ENCODE results near the gene EFNA2. TPM values are rescaled to one million over a fixed set of nuclear protein-coding genes. Genes with fewer than 3 reads are reported as not detected.
A peak's percentile ranks its signal among the peaks of the same experiment; 100 is the strongest.

EFNA2 gene
- polyA plus RNA-seq, 2 of the 4 experiments (the other 2 are of a cell fraction) = 0.16 to 1.3 TPM

DNA sequence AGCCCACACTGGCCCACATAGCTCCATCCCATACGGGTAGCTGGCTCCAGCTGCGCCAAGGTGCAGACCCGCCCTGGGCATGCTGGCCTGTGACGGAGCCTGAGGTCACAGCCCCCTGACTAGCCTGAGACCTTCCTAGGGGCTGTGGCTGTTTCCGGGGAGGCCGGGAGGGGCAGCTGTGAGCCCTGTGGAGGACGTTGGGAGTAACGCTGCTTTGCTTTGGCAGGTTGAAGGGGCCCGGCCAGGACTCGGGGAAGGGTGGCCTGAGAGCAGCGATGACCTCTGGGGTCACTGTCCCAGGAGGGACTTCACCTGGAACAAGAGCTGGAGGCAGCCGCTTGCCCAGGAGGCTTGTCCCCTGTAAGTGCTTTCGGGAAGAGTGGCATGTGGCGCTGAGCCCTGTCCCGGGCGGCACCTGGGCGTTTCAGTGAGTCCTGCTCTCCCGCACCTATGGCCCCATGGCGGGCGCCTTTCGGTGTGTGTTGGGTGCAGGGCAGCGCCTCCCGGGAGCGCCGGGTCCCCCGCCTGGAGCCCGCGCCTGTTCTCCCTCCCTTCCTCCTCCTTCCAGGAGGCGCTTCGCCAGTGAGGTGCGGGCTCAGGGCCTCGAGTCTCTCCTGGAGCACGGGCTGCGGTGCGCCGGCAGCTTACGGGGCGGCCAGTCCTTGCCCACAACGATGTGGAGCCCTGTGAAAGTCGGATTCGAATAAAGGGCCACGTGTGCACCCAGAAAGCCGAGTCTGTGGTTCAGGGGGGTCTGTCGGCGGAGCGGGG is 11.4 kb upstream of the EFNA2 start:
- peaks cover 43% of the 10 kb centered on the region for H3K4me1 ChIP-seq
- no peak for DNase-seq (ENCODE audit: low read depth in 1 of 2, low spot score in 1 of 2)
- TF ChIP-seq EP300 (IDR thresholded peaks at IDR 0.05) (no peak), HDAC2 (IDR thresholded peaks at IDR 0.05) (no peak), CHD4 (IDR thresholded peaks at IDR 0.05; ENCODE audit: borderline replicate concordance) (no peak), ESRRA (IDR thresholded peaks at IDR 0.05; ENCODE audit: borderline replicate concordance, low read length) (no peak), HOXB5 (CRISPR knock-in tag; IDR thresholded peaks at IDR 0.05) (no peak), JUN (IDR thresholded peaks at IDR 0.05) (no peak)
- TF ChIP-seq, protein P1, sequence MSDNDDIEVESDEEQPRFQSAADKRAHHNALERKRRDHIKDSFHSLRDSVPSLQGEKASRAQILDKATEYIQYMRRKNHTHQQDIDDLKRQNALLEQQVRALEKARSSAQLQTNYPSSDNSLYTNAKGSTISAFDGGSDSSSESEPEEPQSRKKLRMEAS (IDR thresholded peaks at IDR 0.05) = no peak
- peak overlapping the region; percentile 80 for H3K4me3 ChIP-seq
- no peak for ATAC-seq
- ChIA-PET CTCF (interaction anchor here (1.6 to 5.3 kb wide), 2 partner anchors 30 to 171 kb away, joined by 3 to 39 read pairs; no protein-coding TSS in a partner anchor), POLR2A (no interaction called here)
- no peak for FAIRE-seq
- peak overlapping the region; percentile 99 for H3K4me2 ChIP-seq
- no peaks in the 10 kb centered on the region for H3K9me3 ChIP-seq
- 85% methylated on average over 20 of the region's 46 CpGs for WGBS (ENCODE audit: missing lambda C conversion rate)
- peak overlapping the region; percentile 96 to 100; a peak in 5 of 6 replicates for H3K27ac ChIP-seq

DNA sequence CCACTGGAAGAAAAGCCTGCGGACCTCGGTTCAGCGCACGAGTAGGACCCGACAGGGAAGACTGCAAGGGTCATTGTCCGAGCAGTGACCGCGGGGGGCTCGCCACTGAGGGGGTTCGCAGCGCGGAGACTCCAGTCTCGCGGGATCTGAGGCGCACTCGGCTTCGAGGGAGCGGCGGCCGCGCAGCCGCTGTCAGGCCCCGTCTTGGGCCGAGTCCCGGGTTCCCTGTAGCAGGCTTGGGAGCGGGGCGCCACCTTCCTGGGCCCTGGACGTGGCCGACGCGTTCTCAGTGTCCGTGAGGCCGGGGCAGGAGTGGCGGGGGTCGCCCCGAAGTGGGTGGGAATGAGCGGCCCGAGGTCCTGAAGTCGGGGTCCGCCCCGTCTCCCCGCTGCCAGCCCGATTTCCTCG is 10.8 kb upstream of the EFNA2 start:
- DNase-seq (ENCODE audit: low read depth in 1 of 2, low spot score in 1 of 2) (no peak), FAIRE-seq (no peak), ATAC-seq (peak in 1 of 2 experiments; percentile 1; a peak in 2 of 6 replicates)
- Histone ChIP-seq H3K9me3 (no peaks in the 10 kb centered on the region), H3K4me1 (peaks cover 43% of the 10 kb centered on the region), H3K4me3 (peak overlapping the region; percentile 80), H3K4me2 (peak overlapping the region; percentile 99), H3K27ac (peak overlapping the region; percentile 96 to 100)
- no peak for TF ChIP-seq PHF8 (IDR thresholded peaks at IDR 0.05; ENCODE audit: borderline replicate concordance, low read depth)
- TF ChIP-seq, protein P2, sequence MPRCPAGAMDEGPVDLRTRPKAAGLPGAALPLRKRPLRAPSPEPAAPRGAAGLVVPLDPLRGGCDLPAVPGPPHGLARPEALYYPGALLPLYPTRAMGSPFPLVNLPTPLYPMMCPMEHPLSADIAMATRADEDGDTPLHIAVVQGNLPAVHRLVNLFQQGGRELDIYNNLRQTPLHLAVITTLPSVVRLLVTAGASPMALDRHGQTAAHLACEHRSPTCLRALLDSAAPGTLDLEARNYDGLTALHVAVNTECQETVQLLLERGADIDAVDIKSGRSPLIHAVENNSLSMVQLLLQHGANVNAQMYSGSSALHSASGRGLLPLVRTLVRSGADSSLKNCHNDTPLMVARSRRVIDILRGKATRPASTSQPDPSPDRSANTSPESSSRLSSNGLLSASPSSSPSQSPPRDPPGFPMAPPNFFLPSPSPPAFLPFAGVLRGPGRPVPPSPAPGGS (IDR thresholded peaks at IDR 0.05) = no peak
- peak; percentile 77; the same call in 1 of the 2 replicates for TF ChIP-seq RNF2 (IDR thresholded peaks at IDR 0.05; ENCODE audit: borderline replicate concordance, low read depth)
- TF ChIP-seq, protein P3, sequence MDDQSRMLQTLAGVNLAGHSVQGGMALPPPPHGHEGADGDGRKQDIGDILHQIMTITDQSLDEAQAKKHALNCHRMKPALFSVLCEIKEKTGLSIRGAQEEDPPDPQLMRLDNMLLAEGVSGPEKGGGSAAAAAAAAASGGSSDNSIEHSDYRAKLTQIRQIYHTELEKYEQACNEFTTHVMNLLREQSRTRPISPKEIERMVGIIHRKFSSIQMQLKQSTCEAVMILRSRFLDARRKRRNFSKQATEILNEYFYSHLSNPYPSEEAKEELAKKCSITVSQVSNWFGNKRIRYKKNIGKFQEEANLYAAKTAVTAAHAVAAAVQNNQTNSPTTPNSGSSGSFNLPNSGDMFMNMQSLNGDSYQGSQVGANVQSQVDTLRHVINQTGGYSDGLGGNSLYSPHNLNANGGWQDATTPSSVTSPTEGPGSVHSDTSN (IDR thresholded peaks at IDR 0.05) = no peak
- TF ChIP-seq KDM1A (IDR thresholded peaks at IDR 0.05; ENCODE audit: low read depth) = no peak
- no peak for TF ChIP-seq RFX5 (IDR thresholded peaks at IDR 0.05)
- TF ChIP-seq, protein P4, sequence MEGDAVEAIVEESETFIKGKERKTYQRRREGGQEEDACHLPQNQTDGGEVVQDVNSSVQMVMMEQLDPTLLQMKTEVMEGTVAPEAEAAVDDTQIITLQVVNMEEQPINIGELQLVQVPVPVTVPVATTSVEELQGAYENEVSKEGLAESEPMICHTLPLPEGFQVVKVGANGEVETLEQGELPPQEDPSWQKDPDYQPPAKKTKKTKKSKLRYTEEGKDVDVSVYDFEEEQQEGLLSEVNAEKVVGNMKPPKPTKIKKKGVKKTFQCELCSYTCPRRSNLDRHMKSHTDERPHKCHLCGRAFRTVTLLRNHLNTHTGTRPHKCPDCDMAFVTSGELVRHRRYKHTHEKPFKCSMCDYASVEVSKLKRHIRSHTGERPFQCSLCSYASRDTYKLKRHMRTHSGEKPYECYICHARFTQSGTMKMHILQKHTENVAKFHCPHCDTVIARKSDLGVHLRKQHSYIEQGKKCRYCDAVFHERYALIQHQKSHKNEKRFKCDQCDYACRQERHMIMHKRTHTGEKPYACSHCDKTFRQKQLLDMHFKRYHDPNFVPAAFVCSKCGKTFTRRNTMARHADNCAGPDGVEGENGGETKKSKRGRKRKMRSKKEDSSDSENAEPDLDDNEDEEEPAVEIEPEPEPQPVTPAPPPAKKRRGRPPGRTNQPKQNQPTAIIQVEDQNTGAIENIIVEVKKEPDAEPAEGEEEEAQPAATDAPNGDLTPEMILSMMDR (IDR thresholded peaks at IDR 0.05) = no peak
- TF ChIP-seq CBX8 (IDR thresholded peaks at IDR 0.05) = no peak
- TF ChIP-seq, protein P5, sequence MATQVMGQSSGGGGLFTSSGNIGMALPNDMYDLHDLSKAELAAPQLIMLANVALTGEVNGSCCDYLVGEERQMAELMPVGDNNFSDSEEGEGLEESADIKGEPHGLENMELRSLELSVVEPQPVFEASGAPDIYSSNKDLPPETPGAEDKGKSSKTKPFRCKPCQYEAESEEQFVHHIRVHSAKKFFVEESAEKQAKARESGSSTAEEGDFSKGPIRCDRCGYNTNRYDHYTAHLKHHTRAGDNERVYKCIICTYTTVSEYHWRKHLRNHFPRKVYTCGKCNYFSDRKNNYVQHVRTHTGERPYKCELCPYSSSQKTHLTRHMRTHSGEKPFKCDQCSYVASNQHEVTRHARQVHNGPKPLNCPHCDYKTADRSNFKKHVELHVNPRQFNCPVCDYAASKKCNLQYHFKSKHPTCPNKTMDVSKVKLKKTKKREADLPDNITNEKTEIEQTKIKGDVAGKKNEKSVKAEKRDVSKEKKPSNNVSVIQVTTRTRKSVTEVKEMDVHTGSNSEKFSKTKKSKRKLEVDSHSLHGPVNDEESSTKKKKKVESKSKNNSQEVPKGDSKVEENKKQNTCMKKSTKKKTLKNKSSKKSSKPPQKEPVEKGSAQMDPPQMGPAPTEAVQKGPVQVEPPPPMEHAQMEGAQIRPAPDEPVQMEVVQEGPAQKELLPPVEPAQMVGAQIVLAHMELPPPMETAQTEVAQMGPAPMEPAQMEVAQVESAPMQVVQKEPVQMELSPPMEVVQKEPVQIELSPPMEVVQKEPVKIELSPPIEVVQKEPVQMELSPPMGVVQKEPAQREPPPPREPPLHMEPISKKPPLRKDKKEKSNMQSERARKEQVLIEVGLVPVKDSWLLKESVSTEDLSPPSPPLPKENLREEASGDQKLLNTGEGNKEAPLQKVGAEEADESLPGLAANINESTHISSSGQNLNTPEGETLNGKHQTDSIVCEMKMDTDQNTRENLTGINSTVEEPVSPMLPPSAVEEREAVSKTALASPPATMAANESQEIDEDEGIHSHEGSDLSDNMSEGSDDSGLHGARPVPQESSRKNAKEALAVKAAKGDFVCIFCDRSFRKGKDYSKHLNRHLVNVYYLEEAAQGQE (IDR thresholded peaks at IDR 0.05) = no peak
- TF ChIP-seq FOXS1 (CRISPR knock-in tag; IDR thresholded peaks at IDR 0.05) = no peak
- TF ChIP-seq, protein P6, sequence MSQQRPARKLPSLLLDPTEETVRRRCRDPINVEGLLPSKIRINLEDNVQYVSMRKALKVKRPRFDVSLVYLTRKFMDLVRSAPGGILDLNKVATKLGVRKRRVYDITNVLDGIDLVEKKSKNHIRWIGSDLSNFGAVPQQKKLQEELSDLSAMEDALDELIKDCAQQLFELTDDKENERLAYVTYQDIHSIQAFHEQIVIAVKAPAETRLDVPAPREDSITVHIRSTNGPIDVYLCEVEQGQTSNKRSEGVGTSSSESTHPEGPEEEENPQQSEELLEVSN (IDR thresholded peaks at IDR 0.05; ENCODE audit: borderline replicate concordance, low read depth) = 0 out of 2 replicates have a peak, but pooled peaks have one; percentile 24
- no peak for TF ChIP-seq MYC (IDR thresholded peaks at IDR 0.05; ENCODE audit: borderline replicate concordance, low read length)
- TF ChIP-seq FOSB (CRISPR knock-in tag; IDR thresholded peaks at IDR 0.05) = no peak
- ChIA-PET POLR2A (interaction anchor here (0.6 to 1.0 kb wide), 11 partner anchors 9 to 108 kb away, joined by 3 to 13 read pairs (median 4); a partner anchor contains a TSS), CTCF (interaction anchor here (0.9 to 5.3 kb wide), 3 partner anchors 8 to 170 kb away, joined by 3 to 39 read pairs (median 3); no protein-coding TSS in a partner anchor)
- 57% methylated on average over 13 of the region's 44 CpGs for WGBS (ENCODE audit: missing lambda C conversion rate)

Data from A549 (cell line).